HG03280 (cell line): ENCODE measurements around the gene CLDN34.

ENCODE experiments used
- ATAC-seq: cut with Tn5 transposase; IDR thresholded peaks from one replicate; pipeline ENCODE4 v1.9.1; 2021; ENCODE audit warnings: mild to moderate bottlenecking, moderate library complexity; ENCODE audit not compliant: unreplicated experiment

CLDN34 gene

GRCh38 chrX:10014462-10015354, 47.5 kb downstream of the CLDN34 start:
- peak; percentile 96 for ATAC-seq

GRCh38 chrX:10015355-10015722, 48.2 kb downstream of the CLDN34 start:
- peak; percentile 21 for ATAC-seq

GRCh38 chrX:10015723-10016518, 48.8 kb downstream of the CLDN34 start:
- no peak for ATAC-seq

- ATAC-seq: no peak
Measured at GRCh38 chrX:10016519-10017132, 49.5 kb downstream of the CLDN34 start.

GRCh38 chrX:10017872-10018271, 50.7 kb downstream of the CLDN34 start:
- no peak for ATAC-seq
